GM13976 (cell line): ENCODE data around the gene TSPYL1.
"Not testable (repeated sequence)": the region's sequence is repeated elsewhere in the genome, so short reads cannot be mapped to it uniquely, and the experiment has no call there.

Experiments
- DNase-seq: peaks from one replicate; pipeline ENCODE4 v3.0.0; 2012; ENCODE audit warnings: low spot score
- CTCF ChIP-seq: IDR thresholded peaks from 2 replicates; pipeline ENCODE4 v1.5.1; 2012; ENCODE audit warnings: borderline replicate concordance, mild to moderate bottlenecking; ENCODE audit not compliant: insufficient read depth; ENCODE audit errors: extremely low read depth, missing control alignments, control extremely low read depth
- in situ Hi-C: fragments of 300-500 bp; cut with MboI; formaldehyde crosslinking; loops from one replicate; pipeline ENCODE4 v1.12.0; 2022; ENCODE audit warnings: low sequenced_read_pairs, mixed read lengths, inconsistent platforms; ENCODE audit not compliant: unreplicated experiment

The TSPYL1 gene

GRCh38 chr6:116287689-116288282 is 8.1 kb upstream of the TSPYL1 start:
- peak; percentile 66 for TF ChIP-seq CTCF
- in situ Hi-C loops: loop anchor here (25.0 kb wide), 1 partner anchor 150 kb away; no protein-coding TSS in a partner anchor
- no peak for DNase-seq

GRCh38 chr6:116286773-116287358 is 7.1 kb upstream of the TSPYL1 start:
- no peak for TF ChIP-seq CTCF
- in situ Hi-C loops: loop anchor here (25.0 kb wide), 1 partner anchor 150 kb away; no protein-coding TSS in a partner anchor
- no peak for DNase-seq

- in situ Hi-C loops: loop anchor here (25.0 kb wide), 1 partner anchor 152 kb away; no protein-coding TSS in a partner anchor
- DNase-seq: not testable (repeated sequence)
Observed at GRCh38 chr6:116284984-116285383, 5.3 kb upstream of the TSPYL1 start.

GRCh38 chr6:116283191-116283590 is 3.5 kb upstream of the TSPYL1 start:
- in situ Hi-C loops: loop anchor here (25.0 kb wide), 1 partner anchor 154 kb away; no protein-coding TSS in a partner anchor
- no peak for TF ChIP-seq CTCF

DNA sequence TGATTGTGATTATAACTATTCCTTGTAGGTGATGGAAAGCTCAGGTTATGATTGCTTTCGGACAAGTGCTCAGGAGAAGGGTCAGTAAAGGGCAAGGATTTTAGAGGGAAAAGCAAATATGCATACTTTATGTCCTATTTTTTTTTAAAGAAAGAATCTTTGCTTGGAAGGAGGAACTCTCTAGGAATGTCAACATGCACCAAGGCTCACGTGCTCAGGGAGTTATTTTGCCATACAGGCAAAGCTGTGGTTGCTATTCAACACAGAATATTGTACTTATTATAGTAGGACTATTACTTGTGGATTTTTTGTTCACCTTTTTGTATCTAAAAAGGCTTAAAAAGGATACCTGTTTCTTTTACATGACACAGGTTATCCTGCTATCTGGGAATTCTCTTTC is 3.0 kb upstream of the TSPYL1 start:
- no peak for DNase-seq
- TF ChIP-seq CTCF: no peak
- in situ Hi-C loops: loop anchor here (25.0 kb wide), 1 partner anchor 155 kb away; no protein-coding TSS in a partner anchor

More at GRCh38 chr6:116283191-116283590, 3.5 kb upstream of the TSPYL1 start:
- no peak for DNase-seq

DNA sequence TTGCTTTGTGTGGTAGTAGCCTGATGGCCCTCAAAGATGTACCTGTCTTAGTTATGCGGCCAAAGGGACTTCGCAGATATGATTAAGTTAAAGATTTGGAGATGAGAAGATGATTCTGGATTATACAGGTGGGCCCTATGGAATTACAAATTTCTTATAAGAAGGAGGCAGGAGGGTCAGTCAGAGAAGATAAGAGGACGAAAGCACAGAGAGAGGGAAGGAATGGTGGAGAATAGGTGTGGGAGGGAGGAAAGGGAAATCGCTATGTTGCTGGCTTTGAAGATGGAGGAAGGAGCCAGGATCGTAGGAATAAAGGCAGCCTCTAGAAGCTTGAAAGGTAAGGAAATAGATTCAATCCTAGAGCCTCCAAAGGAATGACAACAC is 1.2 kb upstream of the TSPYL1 start:
- in situ Hi-C loops: loop anchor here (25.0 kb wide), 1 partner anchor 156 kb away; no protein-coding TSS in a partner anchor
- no peak for TF ChIP-seq CTCF
- DNase-seq: no peak
